ENCODE results near the gene SAMD4B. TPM values are rescaled to one million over a fixed set of nuclear protein-coding genes. Genes with fewer than 3 reads are reported as not detected.

SAMD4B gene
- total RNA-seq, 1 experiment from 2014 or later = 135 TPM

DNA sequence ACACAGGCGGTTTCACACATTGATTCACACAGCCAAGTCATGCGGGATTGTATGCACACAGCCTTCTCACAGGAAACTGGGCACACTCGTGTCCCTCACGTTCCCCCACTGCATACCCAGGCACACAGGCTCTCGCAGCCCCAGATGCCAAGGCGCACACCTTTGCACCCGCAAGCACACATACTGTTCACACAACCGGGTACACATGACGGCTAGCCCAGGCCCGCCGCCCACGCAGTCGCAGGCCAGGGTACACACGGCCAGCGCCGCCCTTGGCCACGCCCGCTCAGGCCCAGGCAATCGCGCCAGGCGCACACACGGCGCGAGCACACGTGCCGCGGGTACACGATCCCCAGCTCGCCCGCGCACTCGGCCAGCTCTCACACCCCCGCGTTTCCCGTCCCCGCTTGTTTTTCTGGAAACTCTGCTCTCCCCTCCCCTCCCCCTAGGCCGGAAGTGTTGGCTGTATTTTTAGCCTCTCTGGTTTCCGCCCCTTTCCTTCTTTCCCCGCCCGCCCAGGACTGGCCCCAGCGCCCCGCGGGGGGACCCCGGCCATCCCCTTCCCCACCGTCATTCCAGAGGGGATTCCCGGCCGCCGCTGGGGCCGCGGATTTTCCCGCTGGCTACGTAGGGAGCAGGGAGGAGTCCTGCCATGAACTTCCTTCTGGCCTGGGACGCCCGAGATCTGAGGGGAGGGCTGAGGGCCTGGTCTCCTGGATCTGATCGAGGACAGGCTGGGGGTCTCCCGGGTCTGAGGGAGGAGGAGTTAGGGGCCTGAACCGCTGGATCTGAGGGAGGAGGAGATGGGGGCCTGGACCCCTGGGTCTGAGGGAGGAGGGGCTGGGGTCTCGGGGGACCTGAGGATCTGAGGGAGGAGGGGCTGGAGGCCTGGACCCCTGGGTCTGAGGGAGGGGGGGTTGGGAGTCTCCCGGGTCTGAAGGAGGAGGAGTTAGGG, 60.4 kb downstream of the SAMD4B start:
- peak overlapping the region; percentile 25 for H4K91ac ChIP-seq (ENCODE audit: insufficient read length, low read depth, low read length)
- peak overlapping the region; percentile 27; the same call in 1 of the 2 replicates for H2BK15ac ChIP-seq (ENCODE audit: low read depth, low read length)
- H3K4me2 ChIP-seq (ENCODE audit: insufficient read depth, insufficient read length, low read length) = peak overlapping the region; percentile 60
- H4K20me1 ChIP-seq (ENCODE audit: control insufficient read depth, insufficient read depth, insufficient read length) = no peaks in the 10 kb centered on the region
- H3K23ac ChIP-seq (ENCODE audit: insufficient read length, low read depth, low read length) = peak overlapping the region; percentile 1
- H4K5ac ChIP-seq (ENCODE audit: insufficient read length, low read depth, low read length) = peak overlapping the region; percentile 43
- no peak overlapping the region for H2BK5ac ChIP-seq (ENCODE audit: insufficient read length, low read length)
- H3K4ac ChIP-seq (ENCODE audit: low read depth, low read length) = no peak overlapping the region; the same call in 1 of the 2 replicates
- peak overlapping the region; percentile 94 for H3K14ac ChIP-seq (ENCODE audit: insufficient read depth, low read length)
- H2BK120ac ChIP-seq (ENCODE audit: low read depth, low read length, poor library complexity, severe bottlenecking) = peak overlapping the region; percentile 97
- peak overlapping the region; percentile 74 for H3K18ac ChIP-seq (ENCODE audit: insufficient read length, low read depth, low read length)
- H3K79me2 ChIP-seq (ENCODE audit: insufficient read depth, low read length) = peaks cover 1% of the 10 kb centered on the region; the same call in 1 of the 2 replicates
- H3K27ac ChIP-seq (ENCODE audit: insufficient read length, low read depth, low read length) = peak overlapping the region; percentile 42
- H2BK12ac ChIP-seq (ENCODE audit: insufficient read length, low read depth, low read length) = peak overlapping the region; percentile 18
- H4K8ac ChIP-seq (replicated peaks; ENCODE audit: insufficient read length, low read depth, low read length) = no peak overlapping the region
- H3K23me2 ChIP-seq (ENCODE audit: insufficient read length, low read depth, low read length, poor library complexity, severe bottlenecking) = peaks cover 21% of the 10 kb centered on the region
- no peak overlapping the region for H3T11ph ChIP-seq (ENCODE audit: low read length)
- Mint-ChIP-seq H3K27me3 (ENCODE audit: low read depth) (no peaks in the 10 kb centered on the region; the same call in 1 of the 2 replicates), H3K4me3 (peak overlapping the region; percentile 87 to 95), H3K36me3 (ENCODE audit: insufficient read depth in 1 of 3, low read depth in 3 of 3) (peaks cover 0 to 10% (median 6%) of the 10 kb centered on the region in 3 experiments; a peak in 6 of 7 replicates), H3K4me1 (peaks cover 29 to 44% of the 10 kb centered on the region in 2 experiments), H3K27ac (peak overlapping the region; percentile 99 to 100 (median 100)), H3K9me3 (no peaks in the 10 kb centered on the region; a peak in 1 of 5 replicates)
- no peaks in the 10 kb centered on the region for H3K27me3 ChIP-seq (ENCODE audit: insufficient read depth, low read length)
- no peak overlapping the region for H2BK20ac ChIP-seq (ENCODE audit: low read depth, low read length, poor library complexity, severe bottlenecking)
- H3K56ac ChIP-seq (ENCODE audit: insufficient read length, low read depth, low read length) = no peak overlapping the region
- H3K9me3 ChIP-seq (ENCODE audit: control insufficient read depth, low read depth, low read length) = no peaks in the 10 kb centered on the region
- no peak overlapping the region for H2AFZ ChIP-seq (ENCODE audit: low read length)
- TF ChIP-seq, protein P1, sequence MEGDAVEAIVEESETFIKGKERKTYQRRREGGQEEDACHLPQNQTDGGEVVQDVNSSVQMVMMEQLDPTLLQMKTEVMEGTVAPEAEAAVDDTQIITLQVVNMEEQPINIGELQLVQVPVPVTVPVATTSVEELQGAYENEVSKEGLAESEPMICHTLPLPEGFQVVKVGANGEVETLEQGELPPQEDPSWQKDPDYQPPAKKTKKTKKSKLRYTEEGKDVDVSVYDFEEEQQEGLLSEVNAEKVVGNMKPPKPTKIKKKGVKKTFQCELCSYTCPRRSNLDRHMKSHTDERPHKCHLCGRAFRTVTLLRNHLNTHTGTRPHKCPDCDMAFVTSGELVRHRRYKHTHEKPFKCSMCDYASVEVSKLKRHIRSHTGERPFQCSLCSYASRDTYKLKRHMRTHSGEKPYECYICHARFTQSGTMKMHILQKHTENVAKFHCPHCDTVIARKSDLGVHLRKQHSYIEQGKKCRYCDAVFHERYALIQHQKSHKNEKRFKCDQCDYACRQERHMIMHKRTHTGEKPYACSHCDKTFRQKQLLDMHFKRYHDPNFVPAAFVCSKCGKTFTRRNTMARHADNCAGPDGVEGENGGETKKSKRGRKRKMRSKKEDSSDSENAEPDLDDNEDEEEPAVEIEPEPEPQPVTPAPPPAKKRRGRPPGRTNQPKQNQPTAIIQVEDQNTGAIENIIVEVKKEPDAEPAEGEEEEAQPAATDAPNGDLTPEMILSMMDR (conservative IDR thresholded peaks at IDR 0.05) = no peak
- peak; percentile 91 for DNase-seq
- H3K9ac ChIP-seq (ENCODE audit: extremely low read depth, insufficient read length, low read length) = peak overlapping the region; percentile 80
- no peak overlapping the region for H2AK5ac ChIP-seq (ENCODE audit: insufficient read length, low read length)
- H3K4me1 ChIP-seq (ENCODE audit: insufficient read depth, low read length) = peaks cover 6% of the 10 kb centered on the region; the same call in 1 of the 2 replicates
- H3K79me1 ChIP-seq (ENCODE audit: insufficient read depth, low read depth, low read length, poor library complexity, severe bottlenecking) = no peaks in the 10 kb centered on the region
- WGBS (ENCODE audit: extremely low coverage, insufficient read length, low lambda C conversion rate) = no CpG with 5 or more reads among the region's 59 CpGs
